CD4-positive, alpha-beta T cell treated with Interleukin-2 at 100 ng/mL for 4 hours (primary cell): ENCODE measurements around the gene ALPI.
"Not testable (repeated sequence)": the region's sequence is repeated elsewhere in the genome, so short reads cannot be mapped to it uniquely, and the experiment has no call there.

ENCODE experiments used
- DNase-seq: peaks from one replicate; pipeline ENCODE4 v3.0.0-alpha.2; 2020; ENCODE audit warnings: low spot score

ALPI gene

DNA sequence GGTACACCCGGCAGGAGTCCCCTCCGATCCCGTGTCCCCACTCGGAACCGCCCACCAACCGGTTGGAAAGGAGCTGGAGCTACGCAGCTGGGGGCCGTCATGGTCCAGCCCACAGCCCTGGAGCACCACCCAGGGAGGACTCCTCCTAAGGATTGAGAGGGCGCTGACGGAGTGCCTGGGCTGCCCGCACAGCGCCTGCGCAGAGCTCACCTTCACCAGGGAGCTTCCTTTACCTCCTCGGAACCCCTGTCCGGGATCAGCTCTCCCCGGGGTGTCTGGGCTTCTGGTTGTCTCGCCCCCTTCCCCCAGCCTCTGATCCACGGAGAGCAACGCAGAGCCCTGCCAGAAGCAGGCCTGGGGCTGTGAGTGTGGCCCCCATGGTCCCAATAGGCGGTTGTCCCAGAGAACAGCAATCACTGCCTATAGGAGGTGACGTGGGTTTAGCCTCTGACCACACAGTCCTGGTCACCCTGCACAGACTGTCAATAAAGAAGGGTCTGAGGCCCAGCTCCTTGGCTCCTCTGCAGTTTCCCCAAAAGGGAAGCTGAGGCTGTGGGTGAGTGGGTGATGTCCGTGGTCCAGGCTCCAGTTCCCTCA is 34.7 kb upstream of the ALPI start:
- DNase-seq, result no peak

DNA sequence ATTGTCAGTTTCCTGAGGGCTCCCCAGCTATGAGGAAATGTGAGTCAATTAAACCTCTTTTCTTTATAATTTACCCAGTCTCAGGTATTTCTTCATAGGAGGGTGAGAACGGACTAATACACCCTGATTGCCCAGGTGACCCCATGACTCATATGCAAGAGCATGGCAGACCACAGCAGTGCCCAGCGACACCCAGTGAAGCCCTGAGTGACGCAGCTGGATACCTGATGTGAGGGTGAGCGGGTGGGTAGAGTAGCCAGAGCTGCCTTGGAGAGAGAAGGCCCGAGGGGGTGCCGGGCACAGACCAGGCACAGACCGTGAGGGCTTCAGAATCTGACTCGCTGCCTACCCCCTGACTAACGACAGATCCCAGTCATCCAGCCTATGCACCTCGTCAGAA is 33.9 kb upstream of the ALPI start:
- DNase-seq, result no peak

DNA sequence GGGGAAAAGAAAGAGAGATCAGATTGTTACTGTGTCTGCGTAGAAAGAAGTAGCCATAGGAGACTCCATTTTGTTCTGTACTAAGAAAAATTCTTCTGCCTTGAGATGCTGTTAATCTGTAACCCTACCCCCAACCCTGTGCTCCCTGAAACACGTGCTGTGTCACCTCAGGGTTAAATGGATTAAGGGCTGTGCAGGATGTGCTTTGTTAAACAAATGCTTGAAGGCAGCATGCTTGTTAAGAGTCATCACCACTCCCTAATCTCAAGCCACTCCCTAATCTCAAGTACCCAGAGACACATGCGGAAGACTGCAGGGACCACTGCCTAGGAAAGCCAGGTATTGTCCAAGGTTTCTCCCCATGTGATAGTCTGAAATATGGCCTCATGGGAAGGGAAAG is 33.0 kb upstream of the ALPI start:
- not testable (repeated sequence) for DNase-seq

DNA sequence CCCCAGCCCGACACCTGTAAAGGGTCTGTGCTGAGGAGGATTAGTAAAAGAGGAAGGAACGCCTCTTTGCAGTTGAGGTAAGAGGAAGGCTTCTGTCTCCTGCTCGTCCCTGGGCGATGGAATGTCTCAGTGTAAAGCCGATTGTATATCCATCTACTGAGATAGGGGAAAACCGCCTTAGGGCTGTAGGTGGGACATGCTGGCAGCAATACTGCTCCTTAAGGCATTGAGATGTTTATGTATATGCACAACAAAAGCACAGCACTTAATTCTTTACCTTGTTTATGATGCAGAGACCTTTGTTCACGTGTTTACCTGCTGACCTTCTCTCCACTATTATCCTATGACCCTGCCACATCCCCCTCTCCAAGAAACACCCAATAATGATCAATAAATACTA is 32.5 kb upstream of the ALPI start:
- not testable (repeated sequence) for DNase-seq

DNA sequence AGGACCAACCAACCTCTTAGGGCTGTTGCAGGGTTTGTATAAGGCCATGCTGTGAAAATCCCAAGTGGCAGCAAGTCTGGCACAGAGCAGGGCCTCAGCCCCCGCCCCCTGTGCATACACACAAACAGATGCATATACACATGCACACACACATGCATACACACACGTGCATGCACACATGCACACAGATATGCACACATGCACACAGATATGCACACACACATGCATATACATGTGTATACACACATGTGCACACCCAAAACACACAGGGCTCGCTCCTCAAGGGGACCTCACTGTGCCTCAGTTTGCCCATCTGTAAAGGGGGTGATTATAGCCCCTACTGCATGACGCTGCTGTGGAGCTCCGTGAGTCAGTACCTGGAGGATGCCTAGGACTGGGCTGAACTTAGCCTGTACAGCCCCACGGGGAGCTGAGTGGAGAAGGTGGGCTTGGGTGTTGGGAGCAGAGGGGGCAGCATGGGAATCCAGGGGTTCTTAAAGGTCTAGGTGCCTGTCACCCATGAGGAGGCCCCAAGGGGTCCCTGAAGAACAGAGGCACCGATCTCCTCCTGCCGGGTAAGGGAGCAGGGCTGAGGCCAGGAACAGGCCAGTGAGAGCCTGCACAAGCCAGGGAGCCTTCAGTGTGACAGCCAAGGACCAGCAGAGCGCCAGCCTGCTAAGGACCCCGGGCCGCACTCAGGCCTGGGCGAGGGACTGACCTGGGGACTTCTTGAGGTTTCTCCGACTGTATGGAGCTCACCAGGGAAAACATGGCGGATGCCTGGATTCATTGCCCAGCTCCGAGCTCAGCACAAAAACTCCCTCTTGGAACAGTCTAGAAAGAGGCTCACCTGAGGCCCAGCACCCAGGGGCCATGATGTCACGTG is 24.0 kb upstream of the ALPI start:
- DNase-seq, result no peak

DNA sequence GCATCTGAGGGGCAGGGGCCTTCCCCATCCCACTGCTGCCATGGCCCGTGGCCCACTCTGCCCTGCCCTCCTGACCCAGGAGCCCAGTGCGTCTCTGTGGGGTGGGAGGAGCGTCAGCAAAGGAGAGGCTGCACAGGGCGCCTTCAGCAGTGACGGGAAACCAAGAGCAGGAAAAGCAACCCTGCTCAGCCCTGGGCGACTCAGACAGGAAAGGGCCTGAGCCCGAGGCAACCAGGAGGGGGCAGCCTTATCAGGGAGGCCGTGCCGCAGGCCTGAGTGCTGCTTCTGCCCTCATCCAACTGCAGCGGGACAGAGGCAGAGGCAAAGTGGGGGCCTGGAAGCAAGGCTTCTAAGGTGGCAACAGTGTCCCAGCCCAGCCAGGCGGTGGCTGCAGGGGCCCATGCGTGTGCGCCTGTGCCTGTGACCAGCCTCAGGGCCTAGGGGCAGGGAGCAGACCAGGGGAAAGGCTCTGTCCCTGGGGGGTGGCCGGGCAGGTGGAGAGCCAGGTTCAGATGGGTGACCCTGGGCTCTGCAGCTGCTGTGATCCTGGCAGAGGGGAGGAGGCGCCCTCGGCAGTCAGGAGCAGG is 23.3 kb upstream of the ALPI start:
- no peak for DNase-seq

DNA sequence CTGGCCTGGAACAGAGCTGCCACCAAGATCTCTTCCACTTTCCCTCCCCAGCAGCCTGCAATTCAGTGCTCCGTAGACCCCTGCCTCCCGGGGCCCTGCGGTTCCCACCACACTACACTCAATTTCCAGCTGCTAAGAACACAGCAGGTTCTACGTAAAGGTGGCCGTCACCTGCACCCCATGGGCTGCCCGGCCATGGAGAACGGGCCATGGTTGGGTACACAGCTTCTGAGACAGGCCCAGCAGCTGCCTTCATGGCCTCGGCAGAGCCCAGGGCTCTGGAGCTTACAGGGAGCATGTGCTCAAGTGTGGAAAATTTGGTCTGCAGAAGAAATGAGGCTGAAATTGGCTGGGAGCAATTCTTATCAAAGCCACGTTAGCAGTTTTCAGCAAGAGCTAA is 22.3 kb upstream of the ALPI start:
- DNase-seq, result not testable (repeated sequence)

DNA sequence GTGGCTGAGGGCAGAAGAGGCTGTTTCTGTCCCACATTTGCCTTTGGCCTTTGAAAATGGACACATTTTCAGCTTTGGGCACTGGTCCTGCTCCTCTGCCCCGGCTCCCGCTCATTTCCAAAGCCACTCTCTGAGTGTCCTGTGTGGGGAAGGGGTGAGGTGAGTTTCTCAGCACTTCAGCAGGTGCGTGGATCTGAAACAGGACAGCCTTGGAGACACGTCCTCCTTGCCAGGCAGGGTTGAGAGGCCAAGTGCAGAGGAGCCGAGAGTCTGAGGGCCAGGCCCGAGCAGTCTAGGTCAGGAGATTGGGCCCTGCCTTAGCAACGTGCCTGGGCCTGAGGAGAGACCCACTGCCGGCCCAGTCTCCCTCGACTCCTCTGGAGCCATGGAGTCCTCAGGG is 21.9 kb upstream of the ALPI start:
- DNase-seq, result no peak

DNA sequence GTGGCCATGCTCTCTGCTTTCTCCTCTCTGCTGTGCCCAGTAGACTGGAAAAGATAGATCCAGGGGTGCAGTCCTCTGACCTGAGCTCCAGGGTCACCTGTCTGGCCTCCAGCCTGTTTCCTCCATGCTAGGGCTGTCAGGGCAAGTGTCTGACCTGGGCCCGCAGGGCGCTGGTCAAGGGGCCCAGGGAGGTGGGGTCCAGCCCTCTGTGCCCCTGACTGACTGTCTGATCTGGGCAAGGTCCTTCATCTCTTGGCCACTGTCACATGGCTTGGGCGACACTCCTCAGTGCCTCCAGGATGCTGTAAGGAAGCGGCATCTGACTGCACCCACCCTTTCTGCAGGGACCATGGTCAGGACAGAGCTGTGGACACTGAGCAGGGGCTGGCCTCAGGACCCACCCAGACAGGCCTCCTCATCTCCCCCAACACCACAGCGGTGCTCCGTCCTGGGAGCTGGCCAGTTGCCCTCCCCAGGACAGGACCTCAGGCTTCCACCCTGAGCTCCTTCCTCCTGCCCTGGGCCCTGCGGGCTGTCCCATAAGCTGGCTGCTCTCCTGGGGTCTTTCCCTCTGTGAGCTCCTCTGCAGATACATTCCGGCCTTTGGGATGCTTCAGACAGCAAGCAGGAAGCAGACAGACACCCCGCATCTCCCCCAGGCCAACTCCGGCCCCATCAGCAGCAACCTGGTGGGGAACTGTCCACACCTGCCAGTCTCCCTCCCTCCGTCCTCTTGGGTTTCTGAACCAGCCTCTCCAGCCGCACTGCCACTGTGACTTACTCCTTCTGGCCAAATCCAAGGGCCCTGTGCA is 21.2 kb upstream of the ALPI start:
- no peak for DNase-seq

DNA sequence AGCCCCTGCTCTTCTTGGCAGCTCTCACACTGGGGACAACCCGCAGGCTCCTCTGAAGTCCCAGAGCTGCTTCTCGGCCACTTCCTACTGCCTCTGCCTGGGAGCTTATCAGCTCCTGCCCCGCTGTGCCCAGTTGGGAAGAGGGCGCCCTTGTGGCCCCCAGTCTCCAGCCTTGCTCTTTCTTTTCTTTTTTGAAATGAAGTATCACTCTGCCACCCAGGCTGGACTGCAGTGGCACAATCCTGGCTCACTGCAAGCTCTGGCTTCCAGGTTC is 20.6 kb upstream of the ALPI start:
- DNase-seq, result no peak

DNA sequence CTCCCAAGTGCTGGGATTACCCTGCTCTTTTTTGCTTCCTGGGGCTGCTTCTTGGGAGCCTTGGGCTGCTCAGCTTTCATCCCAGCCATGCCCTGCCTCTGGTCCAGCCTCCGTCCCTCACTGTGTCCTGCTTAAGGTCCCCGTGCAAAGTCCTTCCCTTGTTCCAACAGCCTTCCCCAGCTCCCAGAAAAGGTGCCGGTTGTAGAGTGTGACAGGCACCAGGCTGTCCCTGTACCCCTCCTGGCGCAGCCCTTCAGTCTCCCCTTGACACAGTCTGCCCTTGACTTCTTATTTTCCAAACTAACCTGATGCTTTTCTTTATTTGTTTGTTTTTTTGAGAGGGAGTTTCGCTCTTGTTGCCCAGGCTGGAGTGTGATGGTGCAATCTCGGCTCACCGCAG is 20.1 kb upstream of the ALPI start:
- no peak for DNase-seq

DNA sequence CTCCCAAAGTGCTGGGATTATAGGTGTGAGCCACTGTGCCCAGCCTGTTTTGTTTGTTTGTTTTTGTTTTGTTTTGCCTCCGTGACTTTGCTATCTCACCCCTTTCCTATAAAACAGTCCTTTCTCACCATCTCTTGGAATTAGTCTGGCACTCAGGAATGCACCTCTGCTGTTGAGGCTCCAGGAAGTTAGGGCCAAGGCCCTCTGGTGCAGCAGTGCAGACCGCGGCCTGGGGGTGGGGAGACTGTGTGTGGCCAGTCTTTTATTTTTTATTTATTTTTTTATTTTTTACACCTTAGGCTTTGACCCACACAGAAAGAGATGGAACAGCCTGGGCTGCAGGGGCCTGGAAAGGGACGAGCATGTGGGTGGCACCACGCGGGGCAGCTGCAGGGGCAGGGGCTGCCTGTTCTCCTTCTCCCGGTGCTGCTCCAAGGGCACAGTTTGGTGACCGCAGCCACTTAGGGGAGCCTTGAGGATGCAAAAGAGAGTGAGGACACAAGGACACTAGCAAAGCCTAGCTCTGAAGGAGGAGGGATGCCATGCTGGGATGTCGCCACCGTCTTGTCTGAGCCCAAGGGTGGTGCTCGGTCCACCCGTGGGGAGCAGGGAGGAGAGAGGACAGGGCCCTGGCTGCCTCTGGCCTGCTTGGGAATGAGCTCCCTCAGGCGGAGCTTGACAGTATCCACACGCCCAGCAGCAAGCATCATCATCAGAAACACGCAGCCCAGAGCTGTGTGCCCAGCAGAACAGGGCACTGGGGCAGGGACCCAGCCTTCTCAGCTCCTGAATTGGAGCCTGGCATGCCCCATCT is 19.4 kb upstream of the ALPI start:
- DNase-seq, result no peak

DNA sequence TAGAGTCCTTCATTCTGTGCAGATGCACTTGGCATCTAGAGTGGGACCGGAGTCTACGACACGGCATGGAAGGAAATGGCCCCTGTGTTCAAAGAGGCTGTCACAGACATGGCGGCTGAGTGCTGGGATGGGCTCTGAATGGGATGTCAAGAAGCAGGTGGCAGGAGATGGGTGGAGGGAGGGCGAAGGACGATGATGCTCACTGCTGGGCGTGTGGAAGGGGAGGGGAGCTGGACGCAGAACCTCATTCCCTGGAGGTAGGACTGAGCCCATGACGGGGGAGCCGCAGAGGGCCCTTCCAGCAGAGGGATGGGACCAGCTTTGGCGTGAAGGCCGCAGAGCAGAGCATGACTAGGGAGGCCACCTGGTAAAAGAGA is 18.8 kb upstream of the ALPI start:
- DNase-seq, result no peak

DNA sequence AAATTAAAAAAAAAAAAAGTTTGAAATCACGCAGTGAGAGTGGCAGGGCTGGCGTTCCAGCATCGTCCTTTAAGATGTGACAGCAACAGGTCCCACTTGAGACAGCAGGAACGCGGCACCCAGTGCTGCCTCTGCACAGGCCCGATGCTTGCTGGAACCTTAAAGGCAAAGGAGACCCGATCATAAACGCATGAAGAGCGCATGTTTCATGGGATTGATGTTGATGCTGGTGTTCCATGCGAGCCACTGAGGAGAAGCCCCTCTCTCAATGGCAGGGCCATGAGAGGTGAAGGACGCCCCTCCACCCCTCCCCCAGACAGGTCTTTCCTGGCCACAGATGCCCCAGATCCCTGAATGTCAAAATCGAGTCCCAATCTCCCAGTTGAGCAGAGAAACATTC is 17.9 kb upstream of the ALPI start:
- DNase-seq, result no peak

DNA sequence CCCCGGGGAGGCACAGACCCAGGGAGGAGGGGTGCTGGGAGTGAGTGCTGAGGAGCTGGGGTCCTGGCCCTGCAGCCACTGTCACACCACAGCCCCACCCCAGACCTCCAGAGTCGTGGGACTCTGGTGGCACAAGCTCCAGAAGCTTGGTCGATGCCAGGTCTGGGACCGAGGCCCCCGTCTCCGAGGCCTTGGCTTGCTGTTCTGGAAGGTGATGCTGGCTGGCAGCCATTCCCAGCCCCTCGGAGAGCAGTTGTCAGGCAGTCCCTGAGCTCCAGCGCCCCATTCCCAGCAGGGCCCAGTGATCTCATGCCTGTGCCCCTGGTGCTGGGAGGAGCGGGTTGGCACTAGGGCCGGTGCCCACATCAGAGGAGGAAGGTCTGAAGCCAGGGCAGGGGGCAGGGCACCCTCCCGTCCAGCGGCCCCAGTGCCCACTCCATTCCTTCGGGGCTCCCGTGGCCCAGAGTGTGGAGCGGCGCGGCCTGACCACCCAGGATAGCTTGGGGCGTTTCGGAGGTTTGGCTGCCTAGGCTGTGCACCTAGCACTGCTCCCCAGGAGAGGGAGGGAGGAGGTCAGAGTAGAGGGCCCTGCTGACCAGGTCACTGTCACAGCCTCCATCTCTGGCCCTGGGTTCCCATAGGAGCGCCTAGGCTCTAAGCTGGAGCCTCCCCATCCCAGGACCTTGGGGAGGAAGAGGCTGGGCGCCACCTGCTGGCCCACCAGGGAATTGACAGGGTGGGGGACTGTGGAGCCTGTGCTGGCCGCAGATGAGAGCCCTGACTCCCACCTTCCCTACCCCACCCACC is 16.8 kb upstream of the ALPI start:
- peak; percentile 45 for DNase-seq

DNA sequence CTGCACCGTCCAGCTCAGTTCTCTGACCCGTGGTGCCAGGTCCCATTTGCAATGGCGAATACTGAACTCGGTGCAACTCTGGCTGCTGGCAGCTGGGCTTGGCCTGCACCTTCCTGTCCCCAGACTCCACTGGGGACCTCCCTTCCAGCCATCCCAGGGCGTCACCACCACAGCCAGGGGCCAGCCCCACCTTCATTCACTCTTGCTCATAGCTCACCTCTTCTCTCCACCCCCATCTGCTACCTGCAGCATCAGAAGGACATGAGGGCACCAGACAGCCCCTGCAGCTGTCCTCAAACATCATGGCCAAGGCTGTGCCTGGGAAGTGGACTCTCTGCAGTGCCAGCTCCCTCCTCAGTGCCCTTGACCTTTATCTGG is 16.2 kb upstream of the ALPI start:
- DNase-seq, result no peak

DNA sequence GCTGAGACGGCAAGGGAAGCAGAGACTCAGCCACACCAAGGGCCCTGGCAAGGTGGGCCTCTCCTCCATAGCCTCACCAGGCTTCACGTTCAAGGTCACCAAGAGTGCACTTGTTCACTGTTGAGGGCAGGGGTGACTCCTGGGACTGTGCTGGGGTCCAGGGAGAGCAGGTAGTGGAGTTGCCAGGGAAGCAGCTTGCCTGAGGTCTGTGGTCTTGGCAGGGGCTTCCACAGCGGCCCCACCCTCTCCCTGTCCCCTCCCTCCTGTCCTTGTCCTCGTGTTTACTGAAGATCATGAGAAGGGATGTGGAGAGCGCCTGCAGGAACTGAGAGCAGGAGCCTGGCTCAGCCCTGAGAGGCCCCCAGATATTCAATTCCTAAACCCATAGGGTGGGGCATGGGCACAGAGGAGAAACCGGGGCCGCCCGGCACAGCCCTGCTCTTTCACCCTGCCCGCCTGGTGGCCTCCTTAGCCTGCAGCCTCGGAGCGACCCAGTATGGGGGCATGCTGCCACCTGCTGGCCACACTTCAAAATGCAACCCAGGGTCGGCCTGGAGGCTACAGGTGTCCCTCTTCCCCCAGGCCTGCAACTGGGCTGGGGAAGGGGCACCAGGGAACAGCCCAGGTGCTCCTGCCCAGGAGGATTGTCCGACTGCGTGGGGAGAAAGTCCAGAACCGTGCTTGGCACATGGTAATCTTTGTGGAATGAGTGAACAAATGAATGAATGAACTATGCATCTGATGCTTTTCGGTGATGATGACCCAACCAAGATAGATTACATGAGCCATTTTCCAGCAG is 15.5 kb upstream of the ALPI start:
- DNase-seq, result peak; percentile 85

DNA sequence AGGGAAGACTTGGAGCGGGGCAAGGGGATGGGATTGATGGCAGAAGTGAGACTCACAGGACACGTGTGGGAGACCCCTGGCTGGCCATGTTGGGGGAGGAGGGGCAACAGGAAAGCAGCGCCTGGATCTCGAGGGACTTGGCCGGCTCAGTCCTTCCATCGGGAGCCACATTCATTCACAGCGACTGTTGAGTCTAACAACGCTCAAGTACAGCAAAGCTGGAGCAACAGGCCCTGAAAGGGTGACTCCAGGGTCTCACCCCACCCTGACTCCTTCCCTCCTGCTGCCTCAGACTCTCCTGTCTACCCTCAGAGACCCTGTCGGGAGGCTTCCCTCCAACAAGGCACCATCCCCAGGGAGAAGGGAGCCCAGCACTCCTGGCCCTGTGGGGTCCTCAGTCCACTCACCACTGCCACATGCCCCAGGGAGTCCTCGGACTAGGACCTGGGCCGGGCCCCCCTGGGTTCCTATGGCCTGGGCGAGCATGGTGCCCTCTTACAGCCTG is 14.8 kb upstream of the ALPI start:
- no peak for DNase-seq

DNA sequence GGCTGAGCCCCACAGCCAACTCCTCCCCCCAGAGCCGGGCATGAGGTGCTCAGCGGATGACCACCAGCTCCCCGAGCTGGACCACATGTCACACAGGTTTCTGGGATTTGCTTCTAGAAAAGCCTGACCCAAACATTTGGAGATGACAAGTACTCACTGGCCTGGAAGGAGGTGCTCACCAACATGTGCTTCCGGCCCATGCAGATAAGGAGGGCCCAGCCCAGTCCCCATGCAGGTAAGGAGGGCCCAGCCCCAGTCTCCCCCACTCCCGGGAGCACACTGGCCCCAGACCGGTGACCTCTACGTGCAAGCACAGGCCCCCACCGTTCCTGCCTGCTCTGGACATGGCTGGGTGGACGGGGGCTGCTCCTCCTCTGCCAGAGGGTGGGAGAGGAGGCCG is 14.0 kb upstream of the ALPI start:
- DNase-seq, result not testable (repeated sequence)

DNA sequence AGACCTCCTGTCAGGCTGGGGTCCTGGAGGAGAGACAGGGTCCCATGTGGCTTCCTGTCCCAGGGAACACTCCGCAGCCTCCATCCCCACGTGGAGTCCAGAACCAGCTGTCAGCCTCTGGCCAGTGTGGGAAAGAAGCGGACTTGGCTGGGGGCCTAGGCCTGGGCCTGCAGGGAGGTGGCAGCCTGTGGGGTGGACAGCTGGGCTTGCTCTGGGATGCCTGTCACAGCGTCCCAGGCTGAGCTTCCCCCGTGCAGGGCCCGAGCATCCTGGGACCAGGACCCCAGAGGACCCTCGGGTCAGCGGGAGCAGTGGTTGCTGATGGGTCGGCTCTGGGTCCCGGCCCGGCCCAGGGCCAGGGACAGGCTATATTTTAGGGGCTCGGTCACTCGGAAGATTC is 13.5 kb upstream of the ALPI start:
- not testable (repeated sequence) for DNase-seq
